PC-3 (cell line): Measurements from ENCODE around the gene H6PD. TPM values are rescaled to one million over a fixed set of nuclear protein-coding genes. Genes with fewer than 3 reads are reported as not detected.

Source experiments
- ATAC-seq: fragments of 200-7000 bp; cut with Tn5 transposase; 2 replicates; pipeline ENCODE4 v1.9.1; 2020; ENCODE audit warnings: mild to moderate bottlenecking, moderate library complexity
- BruUV-seq: library from RNA; stranded (reverse); fragments of 400-500 nt; replicated peaks from 2 replicates; lab custom pipeline; 2021; lab: Mats Ljungman, UMichigan
- CTCF ChIA-PET: fragments of 300-600 bp; sonication (Branson Sonifier 250); formaldehyde crosslinking; loops from one replicate; lab custom pipeline; 2022; ENCODE audit warnings: antibody characterized with exemption; lab: Charles Lee
- POLR2A ChIA-PET: fragments of 300-600 bp; sonication (Branson Sonifier 250); formaldehyde crosslinking; loops from one replicate; lab custom pipeline; 2022; ENCODE audit warnings: antibody characterized with exemption; ENCODE audit not compliant: unreplicated experiment; lab: Charles Lee
- DNase-seq: peaks from one replicate; pipeline ENCODE4 v3.0.0-alpha.2; 2015
- H2AFZ ChIP-seq: fragments of 300-600 bp; sonication (generic); 2 replicates; pipeline ENCODE4 v1.6.0; 2016; ENCODE audit warnings: antibody characterized with exemption, low read length
- H3F3A ChIP-seq: fragments of 300-600 bp; sonication (generic); one replicate; pipeline ENCODE4 v1.6.0; 2017; ENCODE audit warnings: antibody characterized with exemption, low read length, control low read depth, mild to moderate bottlenecking; ENCODE audit not compliant: unreplicated experiment
- H3K27ac ChIP-seq: fragments of 300-600 bp; sonication (generic); 2 replicates; pipeline ENCODE4 v1.5.1; 2016; ENCODE audit warnings: mild to moderate bottlenecking, low read length
- H3K27me3 ChIP-seq: fragments of 300-600 bp; sonication (generic); 2 replicates; pipeline ENCODE4 v1.6.1; 2016; ENCODE audit warnings: low read length, mixed read lengths
- H3K36me3 ChIP-seq: fragments of 300-600 bp; sonication (generic); 2 replicates; pipeline ENCODE4 v1.6.1; 2016; ENCODE audit warnings: low read depth, mixed run types, low read length, mixed read lengths
- H3K4me1 ChIP-seq: fragments of 300-600 bp; sonication (generic); 2 replicates; pipeline ENCODE4 v1.5.1; 2016; ENCODE audit warnings: low read length; ENCODE audit not compliant: insufficient read depth
- H3K4me2 ChIP-seq: fragments of 300-600 bp; sonication (generic); 2 replicates; pipeline ENCODE4 v1.6.0; 2016; ENCODE audit warnings: low read length
- H3K4me3 ChIP-seq: fragments of 300-600 bp; sonication (generic); 2 replicates; pipeline ENCODE4 v1.5.1; 2016; ENCODE audit warnings: mild to moderate bottlenecking, low read length, mixed read lengths
- H3K79me2 ChIP-seq: fragments of 300-600 bp; sonication (generic); 2 replicates; pipeline ENCODE4 v1.6.1; 2017; ENCODE audit warnings: low read length, mixed read lengths
- H3K9ac ChIP-seq: fragments of 300-600 bp; sonication (generic); 2 replicates; pipeline ENCODE4 v1.6.0; 2016; ENCODE audit warnings: mild to moderate bottlenecking, low read length
- H3K9me2 ChIP-seq: fragments of 300-600 bp; sonication (generic); replicated peaks from 2 replicates; pipeline ENCODE4 v1.6.1; 2016; ENCODE audit warnings: mixed run types, low read length, mixed read lengths
- H3K9me3 ChIP-seq: fragments of 300-600 bp; sonication (generic); 2 replicates; pipeline ENCODE4 v1.6.1; 2016; ENCODE audit warnings: low read length, mixed read lengths
- H4K20me1 ChIP-seq: fragments of 300-600 bp; sonication (generic); 2 replicates; pipeline ENCODE4 v1.6.1; 2016; ENCODE audit warnings: low read length, mixed read lengths
- EZH2 ChIP-seq: fragments of 300-600 bp; sonication (generic); IDR thresholded peaks from one replicate; pipeline ENCODE4 v1.6.1; 2017; ENCODE audit warnings: antibody characterized with exemption, mild to moderate bottlenecking, low read length; ENCODE audit not compliant: unreplicated experiment
- EZH2phosphoT487 ChIP-seq: fragments of 300-600 bp; sonication (generic); IDR thresholded peaks from 2 replicates; pipeline ENCODE4 v1.6.1; 2018; ENCODE audit warnings: mild to moderate bottlenecking, antibody characterized with exemption, low read length, borderline replicate concordance
- intact Hi-C: fragments of 100-400 bp; cut with micrococcal nuclease; formaldehyde crosslinking; loops from 2 replicates; pipeline ENCODE4 v1.9.0; 2023
- total RNA-seq: library from RNA; depleted of rRNA; stranded (reverse); fragments of >200 nt; gene quantifications from 2 replicates; pipeline ENCODE4 v1.2.3, GENCODE V29; 2014; rRNA removed
- TF ChIP-seq, protein P1 (sequence below): fragments of 300-600 bp; sonication (generic); conservative IDR thresholded peaks from 2 replicates; pipeline ENCODE4 v1.5.1; 2017; ENCODE audit warnings: antibody characterized with exemption, low read depth, mild to moderate bottlenecking, low read length

Gene H6PD
- total RNA-seq, 1 experiment from 2014 or later, result 6.8 TPM

DNA sequence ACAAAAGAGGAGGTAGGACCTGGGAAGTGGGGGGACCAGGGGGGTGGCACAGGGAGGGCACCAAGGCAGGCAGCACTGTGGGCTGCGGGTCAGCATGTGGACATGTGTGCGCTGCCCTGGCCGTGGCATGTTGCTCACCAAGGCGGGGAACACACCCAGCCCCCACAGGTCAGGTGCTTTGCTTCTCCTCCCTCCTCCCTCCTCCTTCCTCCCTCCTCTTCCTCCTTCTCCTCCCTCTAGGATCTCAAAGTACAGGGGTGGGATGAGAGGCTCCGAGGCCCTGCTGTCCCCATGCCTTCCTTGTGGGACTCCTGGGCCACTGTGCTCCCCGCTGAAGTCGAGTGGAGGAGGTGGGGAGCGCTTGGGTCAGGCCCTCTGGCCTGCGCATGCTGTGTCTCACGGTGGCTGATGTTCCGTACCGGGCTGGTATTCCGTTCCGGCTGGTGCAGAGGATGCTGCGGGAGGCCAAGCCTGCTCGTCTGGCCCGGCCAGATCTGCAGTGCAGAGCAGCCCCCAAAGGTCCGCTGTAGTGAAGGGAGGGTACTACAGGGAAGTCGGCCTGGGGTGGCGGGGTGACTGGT lies 84.7 kb downstream of the H6PD start:
- no peak overlapping the region for H3K4me3 ChIP-seq
- no peak overlapping the region for H3K4me2 ChIP-seq
- ChIA-PET CTCF (no interaction called here), POLR2A (no interaction called here)
- TF ChIP-seq EZH2phosphoT487, result no peak
- no peak for TF ChIP-seq EZH2
- TF ChIP-seq, protein P1, sequence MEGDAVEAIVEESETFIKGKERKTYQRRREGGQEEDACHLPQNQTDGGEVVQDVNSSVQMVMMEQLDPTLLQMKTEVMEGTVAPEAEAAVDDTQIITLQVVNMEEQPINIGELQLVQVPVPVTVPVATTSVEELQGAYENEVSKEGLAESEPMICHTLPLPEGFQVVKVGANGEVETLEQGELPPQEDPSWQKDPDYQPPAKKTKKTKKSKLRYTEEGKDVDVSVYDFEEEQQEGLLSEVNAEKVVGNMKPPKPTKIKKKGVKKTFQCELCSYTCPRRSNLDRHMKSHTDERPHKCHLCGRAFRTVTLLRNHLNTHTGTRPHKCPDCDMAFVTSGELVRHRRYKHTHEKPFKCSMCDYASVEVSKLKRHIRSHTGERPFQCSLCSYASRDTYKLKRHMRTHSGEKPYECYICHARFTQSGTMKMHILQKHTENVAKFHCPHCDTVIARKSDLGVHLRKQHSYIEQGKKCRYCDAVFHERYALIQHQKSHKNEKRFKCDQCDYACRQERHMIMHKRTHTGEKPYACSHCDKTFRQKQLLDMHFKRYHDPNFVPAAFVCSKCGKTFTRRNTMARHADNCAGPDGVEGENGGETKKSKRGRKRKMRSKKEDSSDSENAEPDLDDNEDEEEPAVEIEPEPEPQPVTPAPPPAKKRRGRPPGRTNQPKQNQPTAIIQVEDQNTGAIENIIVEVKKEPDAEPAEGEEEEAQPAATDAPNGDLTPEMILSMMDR, result no peak
- H3K9me3 ChIP-seq, result no peaks in the 10 kb centered on the region
- no TSS peak for BruUV-seq
- peaks cover 96% of the 10 kb centered on the region for H3K79me2 ChIP-seq
- H2AFZ ChIP-seq, result no peak overlapping the region
- H3K27ac ChIP-seq, result no peak overlapping the region
- no peaks in the 10 kb centered on the region for H3F3A ChIP-seq
- peaks cover 6% of the 10 kb centered on the region; the same call in 1 of the 2 replicates for H3K4me1 ChIP-seq
- intact Hi-C loops, result no loop called here
- H4K20me1 ChIP-seq, result peaks cover 22% of the 10 kb centered on the region
- H3K9ac ChIP-seq, result no peak overlapping the region
- no peak for DNase-seq
- no peak for ATAC-seq
- no peaks in the 10 kb centered on the region for H3K9me2 ChIP-seq
- no peaks in the 10 kb centered on the region for H3K27me3 ChIP-seq
- H3K36me3 ChIP-seq, result no peaks in the 10 kb centered on the region

DNA sequence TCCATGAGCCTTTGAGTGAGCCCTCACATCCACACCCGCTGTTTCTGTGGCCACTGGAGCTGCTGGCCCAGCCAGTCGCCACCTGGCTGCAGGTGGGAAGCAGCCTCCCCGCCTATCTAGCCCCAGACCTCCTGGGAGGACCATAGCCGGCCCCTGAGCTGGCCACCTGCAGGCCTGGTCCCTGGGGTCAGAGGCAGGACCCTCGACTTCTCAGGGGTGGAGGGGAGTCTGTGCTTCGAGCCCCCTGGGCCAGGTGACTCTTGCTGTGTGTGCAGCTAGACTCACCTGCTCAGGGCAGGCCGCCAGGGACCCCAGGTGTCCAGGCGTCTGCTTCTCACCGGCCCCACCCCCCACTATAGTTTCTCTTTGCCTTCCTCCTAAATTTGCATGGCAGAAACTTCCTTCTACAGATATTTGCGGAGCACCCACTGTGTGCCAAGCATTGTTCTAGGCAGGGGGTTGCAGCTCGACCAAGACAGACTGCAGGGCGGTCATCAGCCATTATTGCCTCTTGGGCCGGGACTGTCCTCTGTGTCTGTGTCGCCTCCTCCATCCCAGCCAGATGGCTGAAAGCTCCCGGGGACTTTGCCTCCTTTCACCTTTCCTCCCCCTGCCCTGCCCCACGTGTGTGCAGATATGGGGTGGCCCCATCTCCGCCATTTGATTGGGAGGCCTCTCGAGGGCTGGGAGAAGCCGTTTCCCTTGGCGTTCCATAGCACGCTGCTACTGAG lies 85.4 kb downstream of the H6PD start:
- no peak overlapping the region for H3K4me3 ChIP-seq
- no peak overlapping the region for H2AFZ ChIP-seq
- no peaks in the 10 kb centered on the region for H3K27me3 ChIP-seq
- ChIA-PET POLR2A (no interaction called here), CTCF (no interaction called here)
- peaks cover 97% of the 10 kb centered on the region for H3K79me2 ChIP-seq
- TF ChIP-seq, protein P1, result no peak
- TF ChIP-seq EZH2, result no peak
- TF ChIP-seq EZH2phosphoT487, result no peak
- no TSS peak for BruUV-seq
- no peak overlapping the region for H3K27ac ChIP-seq
- H3K9ac ChIP-seq, result no peak overlapping the region
- H3F3A ChIP-seq, result no peaks in the 10 kb centered on the region
- H4K20me1 ChIP-seq, result peaks cover 22% of the 10 kb centered on the region
- no peaks in the 10 kb centered on the region for H3K9me3 ChIP-seq
- H3K36me3 ChIP-seq, result no peaks in the 10 kb centered on the region
- H3K9me2 ChIP-seq, result no peaks in the 10 kb centered on the region
- intact Hi-C loops, result no loop called here
- no peak overlapping the region for H3K4me2 ChIP-seq
- no peak for DNase-seq
- ATAC-seq, result no peak
- H3K4me1 ChIP-seq, result peaks cover 6% of the 10 kb centered on the region; the same call in 1 of the 2 replicates

Other genes starting within 250 kb of the H6PD start
- not detected in 2 replicates for gene SLC2A7, start 208.4 kb upstream of the H6PD start, total RNA-seq
- not detected in 2 replicates for gene SLC2A5, start 165.1 kb upstream of the H6PD start, total RNA-seq
- gene GPR157, start 105.7 kb upstream of the H6PD start, total RNA-seq, result 7.3 and 7.9 TPM in 2 replicates
- gene SPSB1, start 58.1 kb downstream of the H6PD start, total RNA-seq, result 18.1 and 32.9 TPM in 2 replicates